Neural cell (in vitro differentiated cells): Measurements from ENCODE around the gene ASF1B. TPM values are rescaled to one million over a fixed set of nuclear protein-coding genes. Genes with fewer than 3 reads are reported as not detected.

Source experiments
- H2AFZ ChIP-seq: fragments of 200-600, 300-800 bp; sonication (generic), shearing (Covaris generic); 2 replicates; pipeline ENCODE4 v1.6.0; 2014; ENCODE audit warnings: low read depth, mild to moderate bottlenecking, antibody characterized with exemption, low read length, moderate library complexity
- H3F3A ChIP-seq: fragments of 200-600 bp; shearing (Covaris generic); 2 replicates; pipeline ENCODE4 v1.6.1; 2016; ENCODE audit warnings: mild to moderate bottlenecking, moderate library complexity, mixed read lengths, antibody characterized with exemption, low read length; ENCODE audit not compliant: insufficient read depth, poor library complexity, severe bottlenecking
- H3K27ac ChIP-seq: fragments of 200-600, 300-800 bp; sonication (generic), shearing (Covaris generic); 2 replicates; pipeline ENCODE4 v1.5.1; 2014; ENCODE audit warnings: mild to moderate bottlenecking, low read length, moderate library complexity
- H3K27me3 ChIP-seq: fragments of 300-800, 200-600 bp; sonication (generic), shearing (Covaris generic); 2 replicates; pipeline ENCODE4 v1.6.0; 2014; ENCODE audit warnings: mild to moderate bottlenecking, low read depth, low read length, moderate library complexity; ENCODE audit not compliant: insufficient read depth
- H3K36me3 ChIP-seq: fragments of 300-800, 200-600 bp; sonication (generic), shearing (Covaris generic); 2 replicates; pipeline ENCODE4 v1.5.1; 2014; ENCODE audit warnings: mild to moderate bottlenecking, antibody characterized with exemption, low read length, moderate library complexity; ENCODE audit not compliant: insufficient read depth
- H3K4me2 ChIP-seq: fragments of 300-800, 200-600 bp; sonication (generic), shearing (Covaris generic); 2 replicates; pipeline ENCODE4 v1.6.0; 2014; ENCODE audit warnings: mild to moderate bottlenecking, low read length
- H3K4me3 ChIP-seq: fragments of 300-800, 200-600 bp; sonication (generic), shearing (Covaris generic); 2 replicates; pipeline ENCODE4 v1.5.1; 2014; ENCODE audit warnings: mild to moderate bottlenecking, low read length, moderate library complexity
- H3K79me2 ChIP-seq: fragments of 200-600 bp; shearing (Covaris generic); replicated peaks from 2 replicates; pipeline ENCODE4 v1.6.0; 2014; ENCODE audit warnings: mild to moderate bottlenecking, low read length, moderate library complexity; ENCODE audit not compliant: insufficient read depth
- H3K9ac ChIP-seq: fragments of 300-800, 200-600 bp; sonication (generic), shearing (Covaris generic); 2 replicates; pipeline ENCODE4 v1.6.1; 2016; ENCODE audit warnings: mild to moderate bottlenecking, low read length, mixed read lengths
- H3K9me2 ChIP-seq: fragments of 200-600 bp; shearing (Covaris generic); 2 replicates; pipeline ENCODE4 v1.6.1; 2016; ENCODE audit warnings: mild to moderate bottlenecking, low read length, mixed read lengths; ENCODE audit not compliant: insufficient read depth
- H3K9me3 ChIP-seq: fragments of 200-600, 300-800 bp; sonication (generic), shearing (Covaris generic); 2 replicates; pipeline ENCODE4 v1.6.1; 2016; ENCODE audit warnings: mild to moderate bottlenecking, mixed run types, low read length, moderate library complexity, mixed read lengths
- H4K20me1 ChIP-seq: fragments of 200-600 bp; shearing (Covaris generic); 2 replicates; pipeline ENCODE4 v1.6.1; 2016; ENCODE audit warnings: mild to moderate bottlenecking, mixed run types; ENCODE audit not compliant: insufficient read depth
- EP300 ChIP-seq: fragments of 450-650 bp; conservative IDR thresholded peaks from 2 replicates; pipeline ENCODE4 v1.6.1; 2014; ENCODE audit warnings: antibody characterized with exemption, mild to moderate bottlenecking, moderate library complexity; ENCODE audit not compliant: poor library complexity, severe bottlenecking
- EZH2 ChIP-seq: fragments of 200-600, 300-800 bp; shearing (Covaris generic), sonication (generic); IDR thresholded peaks from 2 replicates; pipeline ENCODE4 v1.6.1; 2014; ENCODE audit warnings: antibody characterized with exemption, low read length, borderline replicate concordance, mild to moderate bottlenecking; ENCODE audit not compliant: insufficient read depth, poor library complexity, severe bottlenecking
- MXI1 ChIP-seq: fragments of 450-650 bp; conservative IDR thresholded peaks from 2 replicates; pipeline ENCODE4 v1.6.1; 2014; ENCODE audit warnings: antibody characterized with exemption, mild to moderate bottlenecking; ENCODE audit not compliant: poor library complexity, severe bottlenecking
- POLR2AphosphoS5 ChIP-seq: IDR thresholded peaks from 2 replicates; pipeline ENCODE4 v1.6.1; 2012
- RAD21 ChIP-seq: fragments of 450-650 bp; conservative IDR thresholded peaks from 2 replicates; pipeline ENCODE4 v1.6.1; 2014; ENCODE audit warnings: antibody characterized with exemption, mild to moderate bottlenecking, moderate library complexity
- REST ChIP-seq: IDR thresholded peaks from 2 replicates; pipeline ENCODE4 v1.6.1; 2012; ENCODE audit warnings: borderline replicate concordance
- SMC3 ChIP-seq: fragments of 450-650 bp; conservative IDR thresholded peaks from 2 replicates; pipeline ENCODE4 v1.6.1; 2014; ENCODE audit warnings: antibody characterized with exemption, mild to moderate bottlenecking, moderate library complexity; ENCODE audit not compliant: poor library complexity
- TAF1 ChIP-seq: IDR thresholded peaks from 2 replicates; pipeline ENCODE4 v1.6.1; 2012; ENCODE audit warnings: low read depth
- polyA plus RNA-seq: library from polyadenylated mRNA; depleted of rRNA; stranded (reverse); fragments of >200 nt; gene quantifications from 2 replicates; pipeline ENCODE4 v1.2.3, GENCODE V29; 2014
- TF ChIP-seq, protein P1 (sequence below): fragments of 450-650 bp; IDR thresholded peaks from 2 replicates; pipeline ENCODE4 v1.5.1; 2014; ENCODE audit warnings: antibody characterized with exemption, mild to moderate bottlenecking, moderate library complexity; ENCODE audit not compliant: poor library complexity, severe bottlenecking

ASF1B gene
- polyA plus RNA-seq, 1 donor from 2014 or later = 0.32 TPM

DNA sequence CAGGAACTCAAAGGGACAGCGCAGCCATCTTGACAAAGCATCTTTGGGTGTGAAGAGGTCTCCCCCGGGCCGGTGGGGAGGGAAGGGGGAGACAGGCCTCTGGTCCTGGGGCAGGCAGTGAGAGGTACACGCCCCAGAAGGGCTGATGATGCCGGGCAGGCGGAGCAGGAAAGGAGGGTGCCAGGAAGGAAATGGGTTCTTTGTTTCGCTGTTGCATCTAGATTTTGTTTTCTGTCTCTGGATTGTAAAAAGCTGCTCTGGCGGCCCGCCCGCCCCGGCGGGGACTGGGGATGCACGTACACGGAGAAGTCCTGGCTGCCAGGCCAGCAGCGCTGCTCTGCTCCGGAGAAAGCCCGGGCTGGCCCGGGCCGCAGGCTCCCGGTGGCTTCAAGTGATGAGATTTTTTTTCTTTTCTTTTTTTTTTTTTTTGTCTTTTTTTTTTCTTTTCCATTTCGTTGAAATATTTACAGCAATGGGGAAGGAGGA, 13.2 kb upstream of the ASF1B start:
- no peaks in the 10 kb centered on the region for H3K9me2 ChIP-seq
- no peaks in the 10 kb centered on the region for H3K79me2 ChIP-seq
- H3K4me2 ChIP-seq = no peak overlapping the region
- H2AFZ ChIP-seq = no peak overlapping the region
- no peak overlapping the region for H3K27ac ChIP-seq
- no peak overlapping the region for H3K9ac ChIP-seq
- H3K4me3 ChIP-seq = no peak overlapping the region
- H4K20me1 ChIP-seq = no peaks in the 10 kb centered on the region
- H3K36me3 ChIP-seq = no peaks in the 10 kb centered on the region
- TF ChIP-seq TAF1 (no peak), SMC3 (no peak), EZH2 (no peak), MXI1 (no peak), POLR2AphosphoS5 (no peak), RAD21 (no peak), EP300 (no peak), REST (no peak)
- TF ChIP-seq, protein P1, sequence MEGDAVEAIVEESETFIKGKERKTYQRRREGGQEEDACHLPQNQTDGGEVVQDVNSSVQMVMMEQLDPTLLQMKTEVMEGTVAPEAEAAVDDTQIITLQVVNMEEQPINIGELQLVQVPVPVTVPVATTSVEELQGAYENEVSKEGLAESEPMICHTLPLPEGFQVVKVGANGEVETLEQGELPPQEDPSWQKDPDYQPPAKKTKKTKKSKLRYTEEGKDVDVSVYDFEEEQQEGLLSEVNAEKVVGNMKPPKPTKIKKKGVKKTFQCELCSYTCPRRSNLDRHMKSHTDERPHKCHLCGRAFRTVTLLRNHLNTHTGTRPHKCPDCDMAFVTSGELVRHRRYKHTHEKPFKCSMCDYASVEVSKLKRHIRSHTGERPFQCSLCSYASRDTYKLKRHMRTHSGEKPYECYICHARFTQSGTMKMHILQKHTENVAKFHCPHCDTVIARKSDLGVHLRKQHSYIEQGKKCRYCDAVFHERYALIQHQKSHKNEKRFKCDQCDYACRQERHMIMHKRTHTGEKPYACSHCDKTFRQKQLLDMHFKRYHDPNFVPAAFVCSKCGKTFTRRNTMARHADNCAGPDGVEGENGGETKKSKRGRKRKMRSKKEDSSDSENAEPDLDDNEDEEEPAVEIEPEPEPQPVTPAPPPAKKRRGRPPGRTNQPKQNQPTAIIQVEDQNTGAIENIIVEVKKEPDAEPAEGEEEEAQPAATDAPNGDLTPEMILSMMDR = no peak
- H3K9me3 ChIP-seq = no peaks in the 10 kb centered on the region
- no peaks in the 10 kb centered on the region for H3K27me3 ChIP-seq
- no peaks in the 10 kb centered on the region for H3F3A ChIP-seq

DNA sequence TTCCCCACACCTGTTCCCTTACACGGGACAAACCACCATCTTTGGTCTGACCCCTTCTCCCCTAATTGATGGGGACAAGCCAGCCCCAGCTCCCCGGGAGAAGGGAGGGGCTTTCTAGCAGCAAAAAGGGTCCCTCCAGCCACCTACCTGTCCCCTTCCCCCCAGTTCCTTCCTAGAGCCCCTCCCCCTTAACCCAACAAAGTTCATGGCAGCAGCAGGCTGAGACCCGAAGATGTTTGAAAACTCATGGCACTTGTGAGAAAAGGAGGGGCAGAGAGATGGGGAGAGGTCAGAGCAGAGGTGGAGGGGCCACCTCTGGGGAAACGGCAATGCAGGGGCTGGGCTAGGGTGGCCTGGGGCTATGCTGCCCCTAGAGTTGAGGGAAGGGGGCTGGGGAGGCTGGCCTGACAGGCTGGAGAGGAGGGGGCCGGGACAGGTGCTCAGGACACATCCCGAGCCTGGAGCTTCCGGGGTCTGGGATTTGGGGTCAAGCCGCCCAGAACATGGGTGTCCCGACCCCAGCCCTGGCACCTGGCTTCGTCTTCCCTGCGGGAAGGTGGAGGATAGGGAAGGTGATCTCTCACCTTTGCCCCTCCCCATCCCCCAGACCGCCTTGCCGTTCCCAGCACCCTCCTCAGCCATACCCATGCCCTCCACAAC, 12.5 kb upstream of the ASF1B start:
- no peaks in the 10 kb centered on the region for H3K36me3 ChIP-seq
- no peaks in the 10 kb centered on the region for H3K27me3 ChIP-seq
- H3K4me3 ChIP-seq = no peak overlapping the region
- H4K20me1 ChIP-seq = no peaks in the 10 kb centered on the region
- no peak overlapping the region for H3K9ac ChIP-seq
- no peak overlapping the region for H3K4me2 ChIP-seq
- H3K9me3 ChIP-seq = no peaks in the 10 kb centered on the region
- no peaks in the 10 kb centered on the region for H3K79me2 ChIP-seq
- H3K27ac ChIP-seq = no peak overlapping the region
- no peaks in the 10 kb centered on the region for H3F3A ChIP-seq
- TF ChIP-seq MXI1 (no peak), RAD21 (no peak), SMC3 (no peak), EP300 (no peak), POLR2AphosphoS5 (no peak), TAF1 (no peak), EZH2 (no peak), REST (no peak)
- TF ChIP-seq, protein P1 = no peak
- no peaks in the 10 kb centered on the region for H3K9me2 ChIP-seq
- H2AFZ ChIP-seq = no peak overlapping the region
